OCI-LY1 (cell line): Measurements from ENCODE around the gene BYSL.

ENCODE experiments used
- H2AFZ ChIP-seq: fragments of 200-600 bp; sonication (generic), shearing (Covaris generic); 2 replicates; pipeline ENCODE4 v1.6.0; 2014; ENCODE audit warnings: antibody characterized with exemption, mild to moderate bottlenecking, low read length
- H3F3A ChIP-seq: fragments of 200-600 bp; sonication (generic), shearing (Covaris generic); 2 replicates; pipeline ENCODE4 v1.6.0; 2014; ENCODE audit warnings: mild to moderate bottlenecking, antibody characterized with exemption, low read length, moderate library complexity; ENCODE audit not compliant: insufficient read depth
- H3K27ac ChIP-seq: fragments of 200-600 bp; sonication (generic); 2 replicates; pipeline ENCODE4 v1.5.1; 2014; ENCODE audit warnings: low read length, mixed run types, mild to moderate bottlenecking, low read depth; ENCODE audit not compliant: poor library complexity, severe bottlenecking
- H3K27me3 ChIP-seq: fragments of 200-600 bp; sonication (generic); 2 replicates; pipeline ENCODE4 v1.6.0; 2014; ENCODE audit warnings: antibody characterized with exemption, mild to moderate bottlenecking, low read length, moderate library complexity; ENCODE audit not compliant: insufficient read depth
- H3K36me3 ChIP-seq: fragments of 200-600 bp; sonication (generic); 2 replicates; pipeline ENCODE4 v1.6.1; 2014; ENCODE audit warnings: mild to moderate bottlenecking, antibody characterized with exemption, low read length, moderate library complexity, mixed read lengths; ENCODE audit not compliant: insufficient read depth
- H3K4me1 ChIP-seq: fragments of 200-600 bp; sonication (generic); 2 replicates; pipeline ENCODE4 v1.5.1; 2014; ENCODE audit warnings: mild to moderate bottlenecking, low read length, moderate library complexity; ENCODE audit not compliant: insufficient read depth, severe bottlenecking
- H3K4me2 ChIP-seq: fragments of 200-600 bp; sonication (generic), shearing (Covaris generic); 2 replicates; pipeline ENCODE4 v1.6.1; 2014; ENCODE audit warnings: low read length
- H3K4me3 ChIP-seq: fragments of 200-600 bp; sonication (generic); 2 replicates; pipeline ENCODE4 v1.5.1; 2014; ENCODE audit warnings: low read length, low read depth, mild to moderate bottlenecking, mixed read lengths; ENCODE audit not compliant: poor library complexity, severe bottlenecking
- H3K79me2 ChIP-seq: fragments of 200-600 bp; shearing (Covaris generic); 2 replicates; pipeline ENCODE4 v1.6.1; 2016; ENCODE audit warnings: mixed run types, low read length, mixed read lengths; ENCODE audit not compliant: insufficient read depth
- H3K9ac ChIP-seq: fragments of 200-600 bp; sonication (generic), shearing (Covaris generic); 2 replicates; pipeline ENCODE4 v1.6.1; 2014; ENCODE audit warnings: mild to moderate bottlenecking, low read length, mixed read lengths
- H3K9me2 ChIP-seq: fragments of 200-600 bp; sonication (generic), shearing (Covaris generic); 2 replicates; pipeline ENCODE4 v1.6.1; 2014; ENCODE audit warnings: low read depth, mild to moderate bottlenecking, low read length, mixed read lengths
- H3K9me3 ChIP-seq: fragments of 200-600 bp; shearing (Covaris generic); 2 replicates; pipeline ENCODE4 v1.6.1; 2014; ENCODE audit warnings: low read length, mixed read lengths
- H4K20me1 ChIP-seq: fragments of 200-600 bp; sonication (generic), shearing (Covaris generic); 2 replicates; pipeline ENCODE4 v1.6.0; 2016; ENCODE audit warnings: mild to moderate bottlenecking, low read length; ENCODE audit not compliant: insufficient read depth
- EZH2 ChIP-seq: fragments of 200-600 bp; sonication (generic), shearing (Covaris generic); IDR thresholded peaks from 2 replicates; pipeline ENCODE4 v1.8.0; 2017; ENCODE audit warnings: borderline replicate concordance, mixed run types, mild to moderate bottlenecking, antibody characterized with exemption, low read length, moderate library complexity, mixed read lengths
- TF ChIP-seq, protein P1 (sequence below): fragments of 200-600 bp; sonication (generic), shearing (Covaris generic); IDR thresholded peaks from 2 replicates; pipeline ENCODE4 v1.5.1; 2017; ENCODE audit warnings: mild to moderate bottlenecking, antibody characterized with exemption, low read length, moderate library complexity, mixed read lengths

Gene BYSL

DNA sequence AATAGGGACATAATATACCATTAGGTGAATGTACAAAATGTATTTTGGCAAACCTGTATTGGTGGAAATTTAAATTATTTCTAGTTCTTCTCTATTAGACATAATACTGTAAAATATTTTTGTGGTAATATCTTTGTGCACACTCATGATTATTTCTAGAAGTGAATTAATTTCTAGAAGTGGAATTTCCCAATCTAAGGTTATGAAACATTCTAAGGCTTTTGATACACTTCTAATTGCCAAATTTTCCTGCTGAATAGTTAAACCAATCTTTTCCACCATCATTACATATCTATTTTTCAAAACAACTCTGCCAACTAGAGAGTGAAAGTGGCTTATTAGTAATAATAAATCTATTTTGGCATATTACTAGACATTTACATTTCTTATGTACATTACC is 22.2 kb downstream of the BYSL start:
- Histone ChIP-seq H3K79me2 (no peaks in the 10 kb centered on the region), H3K36me3 (no peaks in the 10 kb centered on the region), H3K27ac (no peak overlapping the region), H3K9ac (no peak overlapping the region), H3K9me3 (no peaks in the 10 kb centered on the region), H3K4me3 (no peak overlapping the region), H4K20me1 (no peaks in the 10 kb centered on the region), H3F3A (no peaks in the 10 kb centered on the region), H3K4me1 (peaks cover 34% of the 10 kb centered on the region), H3K4me2 (no peak overlapping the region), H3K9me2 (no peaks in the 10 kb centered on the region), H2AFZ (no peak overlapping the region), H3K27me3 (no peaks in the 10 kb centered on the region)
- no peak for TF ChIP-seq EZH2
- TF ChIP-seq, protein P1, sequence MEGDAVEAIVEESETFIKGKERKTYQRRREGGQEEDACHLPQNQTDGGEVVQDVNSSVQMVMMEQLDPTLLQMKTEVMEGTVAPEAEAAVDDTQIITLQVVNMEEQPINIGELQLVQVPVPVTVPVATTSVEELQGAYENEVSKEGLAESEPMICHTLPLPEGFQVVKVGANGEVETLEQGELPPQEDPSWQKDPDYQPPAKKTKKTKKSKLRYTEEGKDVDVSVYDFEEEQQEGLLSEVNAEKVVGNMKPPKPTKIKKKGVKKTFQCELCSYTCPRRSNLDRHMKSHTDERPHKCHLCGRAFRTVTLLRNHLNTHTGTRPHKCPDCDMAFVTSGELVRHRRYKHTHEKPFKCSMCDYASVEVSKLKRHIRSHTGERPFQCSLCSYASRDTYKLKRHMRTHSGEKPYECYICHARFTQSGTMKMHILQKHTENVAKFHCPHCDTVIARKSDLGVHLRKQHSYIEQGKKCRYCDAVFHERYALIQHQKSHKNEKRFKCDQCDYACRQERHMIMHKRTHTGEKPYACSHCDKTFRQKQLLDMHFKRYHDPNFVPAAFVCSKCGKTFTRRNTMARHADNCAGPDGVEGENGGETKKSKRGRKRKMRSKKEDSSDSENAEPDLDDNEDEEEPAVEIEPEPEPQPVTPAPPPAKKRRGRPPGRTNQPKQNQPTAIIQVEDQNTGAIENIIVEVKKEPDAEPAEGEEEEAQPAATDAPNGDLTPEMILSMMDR: no peak

- Histone ChIP-seq H3K4me2 (no peak overlapping the region), H3K9ac (no peak overlapping the region), H2AFZ (no peak overlapping the region)
Observed at GRCh38 chr6:41947581-41948220, 26.4 kb downstream of the BYSL start.

DNA sequence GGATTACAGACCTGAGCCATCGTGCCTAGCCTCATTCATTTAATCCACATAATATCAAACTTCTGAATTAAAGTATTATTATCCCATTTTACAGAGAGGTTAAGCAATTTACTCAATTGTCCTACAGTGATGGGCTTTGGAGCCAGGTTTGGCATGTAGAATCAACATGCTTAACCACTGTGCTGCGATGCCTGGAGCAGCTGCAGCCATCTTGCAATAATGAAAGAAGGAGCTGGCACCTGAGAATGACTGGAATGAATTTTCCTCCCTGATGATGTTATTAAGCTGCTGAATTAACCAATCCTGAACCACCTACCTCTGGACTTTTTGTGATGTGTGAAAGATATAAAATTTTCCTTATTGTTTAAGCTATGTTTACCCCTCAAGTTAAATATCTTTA is 33.4 kb downstream of the BYSL start:
- H3K4me3 ChIP-seq: no peak overlapping the region
- no peaks in the 10 kb centered on the region for H3K9me2 ChIP-seq
- H3K79me2 ChIP-seq: no peaks in the 10 kb centered on the region
- no peak overlapping the region for H3K27ac ChIP-seq
- H3K36me3 ChIP-seq: no peaks in the 10 kb centered on the region
- H3K9me3 ChIP-seq: no peaks in the 10 kb centered on the region
- H3K27me3 ChIP-seq: no peaks in the 10 kb centered on the region
- H3K4me1 ChIP-seq: no peaks in the 10 kb centered on the region
- no peak overlapping the region for H3K4me2 ChIP-seq
- H4K20me1 ChIP-seq: no peaks in the 10 kb centered on the region
- no peak for TF ChIP-seq EZH2
- TF ChIP-seq, protein P1: no peak
- no peaks in the 10 kb centered on the region for H3F3A ChIP-seq
- H3K9ac ChIP-seq: no peak overlapping the region
- no peak overlapping the region for H2AFZ ChIP-seq

More at GRCh38 chr6:41947581-41948220, 26.4 kb downstream of the BYSL start:
- Histone ChIP-seq H4K20me1 (no peaks in the 10 kb centered on the region), H3K9me2 (no peaks in the 10 kb centered on the region), H3K27ac (no peak overlapping the region), H3F3A (no peaks in the 10 kb centered on the region), H3K4me3 (no peak overlapping the region), H3K27me3 (no peaks in the 10 kb centered on the region), H3K4me1 (peaks cover under 1% of the 10 kb centered on the region), H3K9me3 (no peaks in the 10 kb centered on the region), H3K79me2 (no peaks in the 10 kb centered on the region), H3K36me3 (no peaks in the 10 kb centered on the region)
- no peak for TF ChIP-seq EZH2
- TF ChIP-seq, protein P1: no peak
